ENCODE results near the gene OVAAL.

OVAAL gene

GRCh38 chr1:180595966-180596365, 37.2 kb downstream of the OVAAL start:
- H3K27ac ChIP-seq = no peak overlapping the region
- H3K36me3 ChIP-seq = no peaks in the 10 kb centered on the region
- no peak for TF ChIP-seq CTCF (IDR thresholded peaks at IDR 0.05; ENCODE audit: low read depth, low read length)
- H3K4me3 ChIP-seq (ENCODE audit: low read depth, low read length) = no peak overlapping the region
- no peaks in the 10 kb centered on the region for H3K27me3 ChIP-seq (ENCODE audit: insufficient read depth, low read depth, severe bottlenecking)
- H3K9me3 ChIP-seq (ENCODE audit: severe bottlenecking) = no peaks in the 10 kb centered on the region
- no peak for DNase-seq

- H3K36me3 ChIP-seq = no peaks in the 10 kb centered on the region
- H3K4me3 ChIP-seq (ENCODE audit: low read depth, low read length) = no peak overlapping the region
- DNase-seq = no peak
- no peak overlapping the region for H3K27ac ChIP-seq
- H3K27me3 ChIP-seq (ENCODE audit: insufficient read depth, low read depth, severe bottlenecking) = no peaks in the 10 kb centered on the region
- H3K9me3 ChIP-seq (ENCODE audit: severe bottlenecking) = no peaks in the 10 kb centered on the region
- TF ChIP-seq CTCF (IDR thresholded peaks at IDR 0.05; ENCODE audit: low read depth, low read length) = no peak
Measured at GRCh38 chr1:180597520-180597919, 38.8 kb downstream of the OVAAL start.

GRCh38 chr1:180598333-180598974, 39.7 kb downstream of the OVAAL start:
- H3K4me3 ChIP-seq (ENCODE audit: low read depth, low read length) = peak overlapping the region; percentile 5; the same call in 1 of the 2 replicates
- peak; percentile 62 for DNase-seq
- H3K27me3 ChIP-seq (ENCODE audit: insufficient read depth, low read depth, severe bottlenecking) = no peaks in the 10 kb centered on the region
- H3K9me3 ChIP-seq (ENCODE audit: severe bottlenecking) = no peaks in the 10 kb centered on the region
- no peaks in the 10 kb centered on the region for H3K36me3 ChIP-seq
- H3K27ac ChIP-seq = peak overlapping the region; percentile 49
- TF ChIP-seq CTCF (IDR thresholded peaks at IDR 0.05; ENCODE audit: low read depth, low read length) = no peak

GRCh38 chr1:180600343-180600742, 41.6 kb downstream of the OVAAL start:
- TF ChIP-seq CTCF (IDR thresholded peaks at IDR 0.05; ENCODE audit: low read depth, low read length) = no peak
- Histone ChIP-seq H3K27ac (no peak overlapping the region), H3K4me3 (ENCODE audit: low read depth, low read length) (no peak overlapping the region), H3K9me3 (ENCODE audit: severe bottlenecking) (no peaks in the 10 kb centered on the region), H3K36me3 (no peaks in the 10 kb centered on the region), H3K27me3 (ENCODE audit: insufficient read depth, low read depth, severe bottlenecking) (no peaks in the 10 kb centered on the region)
- DNase-seq = no peak

- no peak overlapping the region for H3K4me3 ChIP-seq (ENCODE audit: low read depth, low read length)
- H3K27me3 ChIP-seq (ENCODE audit: insufficient read depth, low read depth, severe bottlenecking) = no peaks in the 10 kb centered on the region
- no peak overlapping the region for H3K27ac ChIP-seq
- no peaks in the 10 kb centered on the region for H3K9me3 ChIP-seq (ENCODE audit: severe bottlenecking)
- no peak for TF ChIP-seq CTCF (IDR thresholded peaks at IDR 0.05; ENCODE audit: low read depth, low read length)
- no peaks in the 10 kb centered on the region for H3K36me3 ChIP-seq
- peak; percentile 40 for DNase-seq
Measured at GRCh38 chr1:180601512-180601911, 42.7 kb downstream of the OVAAL start.

All from WERI-Rb-1 (cell line).